CD4-positive, alpha-beta T cell treated with Interleukin-17A for 4 hours (primary cell): ENCODE data around the gene TOP1.

Experiments
- DNase-seq: peaks from one replicate; pipeline ENCODE4 v3.0.0-alpha.2; 2020; ENCODE audit warnings: mixed read lengths

TOP1 gene

DNA sequence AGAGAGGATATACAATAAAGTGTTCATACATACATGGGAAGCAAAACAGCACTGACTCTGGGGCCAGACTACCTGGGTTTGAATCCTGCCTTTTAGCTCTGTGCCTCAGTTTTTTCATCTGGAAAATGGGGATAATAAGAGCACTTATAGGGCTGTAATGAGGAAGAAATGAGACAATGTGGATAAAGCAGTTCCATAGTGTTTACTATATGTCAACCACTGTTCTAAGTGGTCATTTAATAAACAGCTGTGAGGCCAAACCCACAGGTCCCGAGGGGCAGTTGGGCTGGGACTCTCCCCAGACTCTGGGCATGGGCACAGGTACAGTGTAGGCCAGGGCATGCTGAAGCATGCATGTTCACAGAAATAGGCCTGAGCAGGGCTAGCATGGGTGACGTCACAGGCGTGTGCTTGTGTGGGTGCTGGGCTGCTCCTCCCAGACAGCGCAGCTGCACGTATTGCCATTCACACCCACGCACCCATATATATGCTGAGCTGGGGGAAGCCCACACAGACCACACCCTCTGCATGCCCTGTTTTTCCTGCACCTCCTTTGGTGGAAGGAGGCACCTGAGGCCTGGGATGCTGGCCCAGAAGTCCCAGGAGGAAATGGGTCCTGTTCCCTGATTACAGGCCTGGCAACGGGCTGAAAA lies 105.2 kb downstream of the TOP1 start:
- DNase-seq: peak; percentile 65

DNA sequence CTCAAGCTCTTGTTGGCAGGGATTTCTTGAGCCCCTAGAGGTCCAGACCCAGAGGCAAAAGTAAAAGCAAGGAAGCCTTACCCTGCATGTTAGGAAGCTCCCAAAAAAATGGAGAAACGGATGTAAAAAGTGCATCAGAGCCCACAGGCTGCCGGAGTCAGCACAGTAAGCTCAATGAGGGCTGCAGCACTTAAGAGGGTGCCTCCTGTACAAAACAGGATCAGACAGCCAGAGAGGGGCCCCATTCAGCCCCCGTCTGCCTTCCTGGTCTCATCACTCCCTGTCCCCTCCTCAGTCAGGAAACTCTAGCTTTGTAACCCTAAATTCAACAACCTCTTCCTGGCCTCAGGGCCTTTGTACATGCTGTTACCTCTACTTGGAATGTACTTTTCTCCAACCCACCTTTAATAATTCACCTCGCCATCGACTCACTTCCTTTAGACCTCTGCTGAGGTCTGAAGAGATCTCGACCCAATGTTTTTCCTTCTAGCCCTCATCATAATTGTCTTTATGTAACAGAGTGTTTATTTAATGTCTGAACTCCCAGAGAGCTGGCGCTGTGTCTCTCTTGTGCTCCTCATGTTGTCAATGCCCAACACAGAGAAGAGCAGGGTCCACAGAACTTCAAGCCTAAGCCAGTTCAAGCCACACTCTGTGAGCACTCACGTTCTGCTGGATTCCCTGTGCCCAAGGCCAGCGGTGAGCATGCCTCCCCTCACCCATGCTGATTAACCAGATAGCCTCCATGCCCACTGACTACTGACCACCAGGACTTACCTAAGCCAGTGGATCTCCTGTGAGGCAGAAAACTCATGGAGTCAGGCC lies 106.0 kb downstream of the TOP1 start:
- no peak for DNase-seq

DNA sequence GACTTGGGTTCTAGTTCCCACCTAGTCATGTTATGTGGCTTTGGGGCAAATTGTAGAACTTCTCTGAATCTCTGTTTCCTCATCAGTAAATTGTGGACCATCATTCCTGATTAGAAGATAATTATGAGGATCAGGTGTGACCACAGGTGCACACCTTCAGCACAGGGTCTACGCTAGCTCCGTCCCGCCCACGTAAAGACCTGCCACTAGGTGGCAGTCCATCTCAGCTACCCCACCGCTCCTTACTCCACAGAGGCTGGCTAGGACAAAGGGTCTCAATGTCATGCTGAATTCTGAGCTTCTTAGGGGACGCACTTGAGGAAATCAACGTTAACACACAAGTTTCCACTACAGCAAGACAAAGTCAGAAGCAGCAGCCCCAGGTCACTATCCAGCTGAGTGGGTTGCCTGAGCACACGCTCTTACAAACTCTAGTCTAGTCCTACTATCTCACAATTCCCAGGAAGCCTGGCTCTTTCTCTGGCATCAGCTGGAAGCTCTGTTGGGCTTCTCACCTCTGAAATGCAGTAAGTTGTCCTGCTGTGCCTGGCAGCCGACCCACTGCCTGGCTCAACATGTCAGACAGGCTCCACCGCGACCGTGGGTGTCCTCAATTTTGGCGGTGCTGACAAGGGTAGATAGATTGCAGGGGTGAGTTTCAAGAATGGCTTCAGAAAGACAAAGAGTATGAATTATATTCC lies 106.7 kb downstream of the TOP1 start:
- DNase-seq: peak; percentile 79

DNA sequence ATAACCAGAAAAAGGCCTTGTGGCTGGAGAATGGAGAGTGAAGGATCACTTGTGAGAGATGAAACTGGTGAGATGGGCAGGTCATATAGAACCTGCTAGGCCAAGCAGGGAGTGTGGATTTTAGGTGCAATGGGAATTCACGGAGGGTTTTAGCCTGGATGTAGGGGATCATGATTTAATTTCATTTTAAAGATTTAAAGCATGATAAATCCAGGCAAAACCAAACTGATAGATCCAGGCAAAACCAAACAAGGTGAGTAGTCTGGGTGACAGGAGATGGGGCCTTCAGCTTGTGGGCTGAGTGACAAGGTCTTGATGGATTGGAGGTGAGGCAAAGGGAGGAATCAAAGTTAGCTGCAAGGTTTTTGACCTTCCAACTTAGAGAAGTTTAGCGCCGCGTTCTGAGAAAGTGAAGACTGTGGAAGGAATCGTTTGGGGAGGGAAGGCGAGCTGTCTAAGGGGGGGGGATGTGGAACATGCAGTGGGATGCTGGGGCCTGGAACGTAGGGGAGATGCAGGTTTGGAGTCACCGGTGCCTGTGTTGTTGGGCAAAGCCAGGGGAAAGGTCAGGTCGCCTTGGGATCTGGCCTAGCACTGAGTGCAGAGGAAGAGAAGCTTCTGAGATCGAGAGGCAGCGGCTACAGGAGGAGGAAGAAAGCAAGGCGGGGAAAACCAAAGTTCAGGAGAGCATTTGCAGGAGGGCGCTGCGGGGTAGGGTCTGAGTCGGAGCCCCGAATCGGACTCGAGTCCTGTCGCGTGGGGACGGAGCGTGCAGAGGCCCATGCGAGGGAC lies 107.5 kb downstream of the TOP1 start:
- no peak for DNase-seq

DNA sequence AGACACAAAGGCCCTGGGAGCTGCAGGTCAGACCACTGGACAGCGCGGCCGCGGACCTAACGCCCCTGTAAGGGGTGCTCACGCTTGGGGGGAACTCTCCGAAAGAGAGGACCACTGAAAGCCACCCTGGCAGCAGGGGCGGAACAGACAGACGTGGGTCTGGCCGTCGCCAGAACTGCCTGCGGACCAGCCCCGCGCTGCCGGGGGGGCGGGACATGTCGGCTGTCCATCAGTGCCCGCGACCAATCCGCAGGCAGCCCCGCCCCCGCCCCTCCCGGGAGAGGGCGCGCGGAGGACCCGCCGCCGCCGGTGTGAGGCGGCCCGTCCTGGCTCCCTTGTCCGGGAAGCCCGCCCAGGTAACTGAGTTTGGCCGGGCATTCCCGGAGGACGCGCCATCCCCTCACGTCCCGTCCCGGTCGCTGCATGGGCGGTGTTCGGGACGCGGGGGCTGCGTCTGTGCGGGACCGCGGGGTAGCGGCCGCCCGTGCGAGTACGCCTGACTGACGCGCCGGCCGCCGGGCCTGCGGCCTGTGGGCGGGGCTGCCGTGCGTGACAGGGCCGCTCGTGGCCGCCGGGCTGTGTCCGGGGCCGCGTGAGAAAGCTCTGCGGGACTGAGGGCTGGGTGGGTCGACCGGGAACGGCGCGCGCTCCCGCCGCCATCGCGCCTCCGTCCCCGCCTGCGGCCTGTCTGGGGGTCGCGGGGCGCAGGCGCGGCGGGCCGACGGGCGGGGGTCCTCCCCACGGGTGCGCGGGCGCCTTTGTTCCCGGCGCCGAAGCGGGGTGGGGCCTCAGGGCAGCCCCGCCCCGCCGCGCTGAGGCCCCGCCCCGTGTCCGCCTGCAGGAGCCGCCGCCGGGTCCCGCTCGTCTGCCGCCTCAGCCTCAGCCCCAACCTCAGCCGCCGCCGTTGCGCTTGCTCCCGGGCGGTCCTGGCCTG lies 108.3 kb downstream of the TOP1 start, which contains the start of gene PLCG1:
Gene PLCG1, plus strand, starts transcription at position 864 of the 934 bp plus-strand sequence. CDS start 99 bp downstream, outside the sequence.
- peak; percentile 93 for DNase-seq

DNA sequence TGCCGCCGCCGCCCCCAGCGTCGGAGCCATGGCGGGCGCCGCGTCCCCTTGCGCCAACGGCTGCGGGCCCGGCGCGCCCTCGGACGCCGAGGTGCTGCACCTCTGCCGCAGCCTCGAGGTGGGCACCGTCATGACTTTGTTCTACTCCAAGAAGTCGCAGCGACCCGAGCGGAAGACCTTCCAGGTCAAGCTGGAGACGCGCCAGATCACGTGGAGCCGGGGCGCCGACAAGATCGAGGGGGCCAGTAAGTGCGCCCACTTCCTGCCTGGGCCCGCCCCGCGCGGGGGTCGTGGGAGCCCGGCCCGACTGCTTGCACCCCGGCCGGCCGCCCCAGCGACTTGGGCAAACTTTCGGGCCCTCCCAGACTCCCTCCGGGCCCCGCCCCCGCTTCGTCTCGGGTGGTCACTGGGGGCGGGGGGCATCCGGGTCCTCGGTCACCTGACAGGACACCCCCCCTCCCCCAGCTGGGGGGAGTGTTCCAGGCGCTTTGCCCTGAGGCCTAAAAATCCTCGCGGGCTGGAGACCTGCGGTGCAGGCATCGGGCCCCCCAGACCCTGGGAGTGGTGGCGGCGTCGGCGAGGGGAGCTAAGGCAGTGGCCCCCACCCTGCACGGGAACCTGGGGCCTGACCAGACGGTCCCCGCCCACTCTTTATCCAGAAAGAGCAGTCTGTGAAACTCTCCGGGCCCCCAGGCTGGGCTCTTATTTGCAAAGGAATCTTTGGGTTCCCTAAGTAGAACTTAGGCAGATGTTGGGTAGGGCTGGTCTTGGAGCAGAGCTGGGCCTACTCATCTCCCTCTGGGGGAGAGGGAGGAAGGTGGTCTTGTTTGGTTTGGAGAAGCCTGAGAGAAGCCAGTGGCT lies 109.2 kb downstream of the TOP1 start:
- DNase-seq: peak; percentile 69

DNA sequence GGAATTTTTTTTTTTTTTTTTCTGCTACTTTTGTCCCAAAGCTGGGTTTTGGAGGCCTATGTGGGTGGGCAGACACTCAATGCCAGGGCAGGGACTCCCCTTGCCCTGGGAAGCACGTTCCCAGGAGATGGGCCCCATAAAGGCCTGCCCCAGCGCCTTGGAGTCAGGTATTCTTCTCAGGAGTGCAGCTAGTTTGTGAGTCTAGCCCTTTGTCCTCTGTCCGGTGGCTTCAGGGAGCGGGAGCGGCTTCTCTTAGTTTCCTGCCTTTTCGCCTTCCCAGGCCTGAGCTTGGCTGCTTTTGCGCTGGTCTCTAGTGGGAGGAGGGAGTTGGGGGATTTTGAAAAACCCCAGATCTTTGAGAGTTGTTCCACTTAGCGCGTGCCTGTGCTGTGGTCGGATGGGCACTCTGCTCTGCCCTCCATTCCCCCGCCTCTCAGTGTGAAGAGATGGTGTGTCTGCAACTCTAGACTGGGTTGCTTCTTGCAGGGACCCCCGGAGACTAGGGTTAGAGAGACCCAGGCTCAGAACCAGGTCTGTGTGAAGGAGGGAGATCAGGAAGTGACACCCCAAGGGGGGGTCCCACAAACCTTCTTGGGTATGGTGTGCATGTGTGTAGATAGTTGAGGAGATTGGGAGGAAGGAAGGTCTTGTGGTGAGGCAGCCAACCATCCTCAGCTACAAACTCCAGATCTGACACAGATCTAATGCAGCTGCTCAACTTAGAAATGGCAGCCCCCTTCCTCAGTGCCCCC lies 110.0 kb downstream of the TOP1 start:
- DNase-seq: peak; percentile 58

DNA sequence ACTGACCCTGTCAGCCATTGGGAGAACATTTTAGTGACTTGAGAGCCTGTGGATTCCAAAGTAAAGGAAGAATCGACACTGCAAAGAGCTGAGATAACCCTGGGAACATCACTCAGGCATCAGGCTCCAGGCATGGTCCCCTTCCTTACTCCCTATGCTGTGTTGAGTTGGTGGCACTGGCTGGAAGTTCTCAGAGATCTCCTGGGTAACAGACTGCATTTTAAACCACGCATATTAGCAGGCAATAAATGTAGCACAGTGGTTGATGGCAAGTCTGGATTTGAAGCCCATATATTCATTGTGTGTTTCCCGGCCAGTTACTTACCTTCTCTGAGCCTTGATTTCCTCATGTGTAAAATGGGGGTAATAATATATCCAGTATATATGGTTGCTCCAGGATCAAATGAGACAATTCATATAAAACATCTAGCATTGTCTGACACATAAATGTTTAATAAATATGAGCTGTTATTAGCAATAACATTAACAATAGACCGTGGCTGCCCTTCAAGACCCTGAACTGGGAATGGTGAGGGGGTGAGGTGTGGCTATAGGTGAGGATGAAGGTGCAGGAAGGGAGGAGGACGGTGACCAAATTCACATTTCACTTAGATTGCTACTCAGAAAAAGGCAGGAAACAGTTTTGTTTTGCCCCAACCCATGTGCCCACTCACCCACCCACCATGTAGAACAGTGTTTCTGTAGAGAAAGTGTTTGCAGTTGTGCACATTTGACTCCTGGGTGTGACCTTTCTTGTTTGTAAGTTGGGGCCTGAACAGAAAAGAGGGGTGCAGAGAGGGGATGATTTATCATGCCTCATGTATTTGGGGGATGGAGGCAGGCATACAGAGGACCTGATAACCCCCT lies 110.8 kb downstream of the TOP1 start:
- DNase-seq: peak; percentile 27

DNA sequence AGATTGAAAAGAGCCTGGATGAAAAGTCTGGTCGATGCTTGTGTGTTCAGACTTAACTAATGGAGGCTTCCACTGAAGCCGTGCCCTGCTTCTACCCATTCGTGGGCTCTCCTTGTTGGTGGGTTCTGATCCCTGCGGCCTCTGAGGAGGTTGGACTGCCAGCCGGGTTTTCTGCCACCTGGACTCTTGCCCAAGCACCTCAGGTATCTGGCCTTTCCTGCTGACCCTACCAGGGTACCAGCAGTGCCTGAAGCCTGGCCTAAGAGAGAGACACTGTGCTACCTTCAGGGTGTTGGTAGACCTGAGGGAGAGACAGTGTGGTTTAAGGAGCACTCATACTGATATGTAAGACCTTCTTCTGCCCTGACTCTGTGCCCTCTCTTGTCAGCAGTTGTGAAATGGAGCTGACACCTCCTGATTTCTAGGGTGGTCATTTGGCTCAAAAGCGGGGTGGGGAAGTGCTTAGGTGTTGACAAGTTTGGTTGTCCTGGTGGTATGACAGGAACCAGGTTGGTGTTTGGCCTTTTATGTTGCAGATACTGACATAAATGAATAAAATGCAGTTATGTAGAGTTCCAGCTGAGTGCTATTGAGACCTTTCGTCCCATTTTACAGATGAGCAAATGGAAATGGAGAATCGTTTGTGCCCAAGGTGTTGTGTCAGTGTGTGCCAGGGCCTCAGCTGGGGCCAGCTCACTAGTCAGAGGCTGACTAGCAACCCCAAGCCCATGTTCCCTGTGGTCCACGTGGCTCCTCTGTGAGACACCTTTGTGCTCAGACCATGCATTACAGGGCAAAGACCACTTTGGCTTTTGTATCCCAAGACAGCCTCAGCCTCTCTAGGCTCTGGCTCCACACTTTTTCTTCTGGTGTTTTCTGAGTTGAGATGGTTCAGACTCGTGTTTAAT lies 111.9 kb downstream of the TOP1 start:
- peak; percentile 31 for DNase-seq

DNA sequence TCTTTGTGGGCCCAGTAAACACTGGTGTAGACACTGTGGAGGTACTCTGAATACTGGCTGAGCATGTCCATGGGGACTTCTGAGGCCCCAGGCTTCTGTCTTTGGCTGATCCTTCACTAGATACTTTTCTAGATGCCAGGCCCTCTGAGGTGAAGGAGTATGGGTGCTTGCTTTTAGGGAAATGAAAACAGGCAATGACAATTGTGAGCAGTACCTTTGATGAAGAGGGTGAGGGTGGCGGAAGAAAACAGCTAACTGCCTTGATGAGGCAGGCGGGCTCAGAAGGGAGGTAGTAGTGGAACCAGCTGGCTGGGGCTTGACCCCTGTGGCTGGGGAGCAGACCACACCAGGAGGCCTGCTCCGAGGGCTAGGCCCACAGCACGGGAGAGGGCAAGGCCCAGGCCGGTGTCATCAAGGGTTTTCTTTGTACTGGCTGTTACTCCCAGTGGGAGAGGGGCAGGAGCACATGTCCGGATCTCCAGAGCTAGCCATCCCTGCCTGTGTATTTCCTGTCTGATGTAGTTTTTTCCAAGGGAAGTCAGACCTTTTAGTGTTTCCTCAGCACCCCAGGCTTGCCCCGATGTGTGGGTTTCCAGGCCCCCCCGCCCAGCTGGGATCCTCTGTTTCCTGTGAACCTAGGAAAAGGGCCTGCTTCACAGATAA lies 112.7 kb downstream of the TOP1 start:
- peak; percentile 53 for DNase-seq

DNA sequence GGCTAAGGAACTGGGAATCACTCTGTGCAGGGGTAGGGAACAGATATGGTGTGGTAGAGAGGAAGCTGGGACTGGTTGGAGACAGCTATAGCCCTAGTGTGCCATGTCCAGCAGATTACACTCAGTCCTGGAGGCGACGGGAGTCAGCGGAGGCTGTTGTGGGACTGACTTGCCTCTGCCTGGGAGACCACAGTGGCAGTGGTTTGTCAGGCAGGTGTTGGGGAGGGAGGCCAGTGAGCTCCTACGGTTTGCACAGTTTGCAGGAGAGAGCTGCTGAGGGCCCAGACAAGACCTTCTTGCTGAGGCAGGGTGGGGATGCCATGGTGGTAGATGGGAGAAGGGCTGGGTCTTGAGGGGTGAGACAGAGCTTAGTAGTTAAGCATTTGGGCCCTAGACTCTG lies 113.6 kb downstream of the TOP1 start:
- DNase-seq: peak; percentile 31

DNA sequence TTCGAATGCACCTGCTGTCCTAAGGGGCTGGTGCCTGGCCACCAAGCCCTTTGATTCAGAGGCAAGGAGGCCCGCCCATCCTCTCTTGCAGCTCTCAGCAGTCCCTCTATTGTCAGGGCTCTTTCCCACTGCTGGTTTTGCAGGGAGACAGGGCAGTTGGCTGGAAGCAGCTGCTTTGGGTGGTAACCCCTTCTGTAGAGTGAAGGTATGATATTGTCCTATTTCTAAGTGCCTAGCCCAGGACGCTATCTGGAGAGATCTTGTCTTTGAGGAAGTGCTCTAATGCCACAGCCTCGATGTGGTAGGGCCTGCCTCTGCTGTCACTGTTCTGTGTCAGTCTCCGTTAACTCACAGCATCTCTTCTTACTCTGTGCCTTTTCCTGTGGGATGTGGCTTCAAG lies 114.3 kb downstream of the TOP1 start:
- peak; percentile 66 for DNase-seq

DNA sequence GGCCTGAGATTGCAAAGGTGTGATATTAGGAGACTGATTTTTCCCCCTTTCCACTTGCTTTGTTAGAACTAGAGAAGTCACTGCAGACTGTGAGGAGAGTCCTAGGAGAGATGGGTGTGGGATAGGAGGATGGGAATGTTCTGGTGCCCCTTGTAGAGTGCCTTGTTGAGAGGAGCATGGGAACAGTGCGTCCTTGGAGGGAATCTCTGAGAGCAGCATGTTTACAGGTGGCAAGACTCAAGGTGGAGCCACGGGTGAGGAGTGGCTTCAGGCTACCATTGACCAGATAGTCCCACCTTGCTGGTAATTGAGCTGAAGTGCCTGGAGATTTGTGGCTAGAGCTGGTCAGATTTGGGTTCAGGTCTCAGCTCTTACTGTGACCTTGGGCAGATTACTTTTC lies 114.7 kb downstream of the TOP1 start:
- DNase-seq: no peak

DNA sequence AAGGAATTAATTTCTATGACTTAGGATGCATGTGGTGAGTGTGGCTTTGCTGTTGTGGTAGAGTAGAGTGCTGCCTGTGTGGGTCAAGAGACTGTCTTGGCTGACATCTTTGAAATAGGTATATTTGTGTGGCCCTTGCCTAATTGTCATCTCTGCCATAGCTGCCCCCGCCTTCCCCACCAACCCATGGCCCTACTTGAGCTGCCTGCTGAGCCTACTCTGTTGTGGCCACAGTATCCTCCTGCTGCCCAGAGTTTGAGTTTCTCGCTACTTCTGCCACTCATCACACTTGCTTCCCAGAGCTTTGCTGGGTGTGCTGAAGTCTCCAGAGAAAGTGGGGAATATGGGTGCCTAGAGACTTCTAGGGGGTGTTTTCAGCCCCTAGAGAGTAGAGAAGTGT lies 116.7 kb downstream of the TOP1 start:
- no peak for DNase-seq

DNA sequence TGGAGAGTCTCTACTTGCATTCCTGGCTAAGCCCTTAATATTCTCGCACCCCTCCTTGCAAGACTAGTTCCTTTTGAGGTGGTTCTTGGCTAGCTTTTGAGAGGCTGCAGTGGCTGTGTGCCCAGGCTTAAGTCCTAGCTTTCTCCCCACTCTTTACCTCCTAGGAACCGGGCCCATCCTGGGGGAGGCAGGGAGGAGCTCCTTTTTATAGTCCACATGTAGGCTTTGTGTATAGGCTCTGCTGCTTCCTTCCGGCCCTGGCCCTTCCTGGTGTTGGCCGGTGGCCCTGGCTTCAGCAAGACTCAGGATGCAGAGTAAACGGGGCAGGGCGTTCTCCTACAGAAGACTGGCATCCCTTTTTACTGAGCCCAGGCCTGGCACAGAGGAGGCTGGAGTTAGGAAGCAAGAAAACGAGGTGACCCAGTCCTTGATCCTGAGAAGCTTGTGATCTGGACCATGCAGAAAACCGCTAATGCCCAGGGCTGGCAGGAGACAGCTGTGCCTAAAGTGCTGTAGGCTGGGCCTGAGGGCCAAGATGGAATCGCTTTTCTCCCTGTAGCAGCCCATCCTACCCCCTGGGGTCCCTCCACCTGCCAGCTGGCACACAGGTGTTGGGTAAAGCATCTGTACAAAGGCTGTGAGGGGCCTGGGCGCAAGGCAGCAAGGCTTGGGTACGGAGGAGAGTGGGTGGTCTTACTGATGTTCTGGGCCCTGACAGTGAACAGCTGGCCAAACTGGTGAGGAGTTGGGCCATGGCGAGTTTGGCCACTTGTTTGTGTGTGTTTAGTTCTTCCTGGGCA lies 117.4 kb downstream of the TOP1 start:
- no peak for DNase-seq

DNA sequence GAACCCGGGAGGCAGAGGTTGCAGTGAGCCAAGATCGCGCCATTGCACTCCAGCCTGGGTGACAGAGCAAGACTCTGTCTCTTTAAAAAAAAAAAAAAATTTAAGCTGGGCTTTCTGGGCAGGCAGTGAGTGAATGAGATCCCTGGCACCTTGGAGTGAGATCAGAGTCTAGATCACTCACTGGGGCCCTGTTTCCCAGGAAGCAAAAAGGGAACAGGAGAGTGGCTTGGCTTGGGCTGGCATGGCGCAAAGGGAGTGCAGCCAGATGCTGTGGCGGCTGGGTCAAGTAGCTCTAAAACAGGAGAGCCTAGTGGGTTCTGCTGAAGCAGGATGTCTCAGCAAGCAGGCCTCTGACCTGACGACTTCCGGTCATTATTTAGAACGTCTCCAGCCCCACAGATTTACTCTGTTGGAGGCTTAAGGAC lies 119.2 kb downstream of the TOP1 start:
- DNase-seq: no peak
